NCI-H82 treated with DMSO at 0.1 percent for 48 hours (cell line): Measurements from ENCODE around the gene EXTL1.
A peak's percentile ranks its signal among the peaks of the same experiment; 100 is the strongest.

Experiments
- DNase-seq: peaks from one replicate; lab custom pipeline; 2025; ENCODE audit not compliant: unreplicated experiment; lab: John Stamatoyannopoulos, UW

Gene EXTL1

GRCh38 chr1:26023826-26024225, 2.3 kb downstream of the EXTL1 start:
- DNase-seq, result no peak

DNA sequence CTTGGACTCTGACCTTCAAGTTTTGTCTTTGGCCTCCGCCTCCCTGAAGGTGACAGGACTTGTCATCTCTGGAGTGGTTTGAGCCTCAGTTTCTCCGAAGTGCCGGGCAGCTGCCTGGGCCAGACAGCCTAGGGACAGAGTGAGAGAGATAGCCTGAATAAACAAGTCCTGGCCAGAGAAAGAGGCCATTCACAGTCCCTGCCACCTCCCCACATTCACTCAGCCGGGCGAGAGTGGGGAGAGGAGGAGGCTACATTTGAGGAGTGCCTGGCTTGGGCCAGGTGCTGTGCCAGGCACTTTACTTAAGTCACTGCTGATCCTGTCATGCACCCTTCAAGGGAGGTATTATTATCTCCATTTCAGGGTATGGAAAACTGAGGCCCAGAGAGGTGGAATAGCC, 3.5 kb downstream of the EXTL1 start:
- DNase-seq, result no peak

DNA sequence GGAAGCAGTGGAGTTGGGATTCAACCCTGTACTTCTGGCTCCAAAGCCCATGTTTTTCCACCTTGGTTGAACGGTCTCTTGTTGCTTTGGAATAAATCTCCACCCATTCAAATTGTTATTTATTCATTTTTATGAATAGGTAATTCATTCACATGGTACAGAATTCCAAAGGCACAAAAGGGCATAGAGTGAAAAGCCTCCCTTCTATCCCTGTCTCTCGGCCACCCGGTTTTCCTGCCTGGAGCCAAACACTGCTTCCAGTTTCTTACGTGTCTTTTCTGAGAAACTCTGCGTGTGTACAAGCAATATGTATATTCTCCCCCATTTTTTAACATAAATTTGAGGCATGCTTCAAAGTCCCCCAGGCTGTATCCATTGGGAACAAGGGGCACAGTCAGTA, 3.9 kb downstream of the EXTL1 start:
- DNase-seq, result no peak

DNA sequence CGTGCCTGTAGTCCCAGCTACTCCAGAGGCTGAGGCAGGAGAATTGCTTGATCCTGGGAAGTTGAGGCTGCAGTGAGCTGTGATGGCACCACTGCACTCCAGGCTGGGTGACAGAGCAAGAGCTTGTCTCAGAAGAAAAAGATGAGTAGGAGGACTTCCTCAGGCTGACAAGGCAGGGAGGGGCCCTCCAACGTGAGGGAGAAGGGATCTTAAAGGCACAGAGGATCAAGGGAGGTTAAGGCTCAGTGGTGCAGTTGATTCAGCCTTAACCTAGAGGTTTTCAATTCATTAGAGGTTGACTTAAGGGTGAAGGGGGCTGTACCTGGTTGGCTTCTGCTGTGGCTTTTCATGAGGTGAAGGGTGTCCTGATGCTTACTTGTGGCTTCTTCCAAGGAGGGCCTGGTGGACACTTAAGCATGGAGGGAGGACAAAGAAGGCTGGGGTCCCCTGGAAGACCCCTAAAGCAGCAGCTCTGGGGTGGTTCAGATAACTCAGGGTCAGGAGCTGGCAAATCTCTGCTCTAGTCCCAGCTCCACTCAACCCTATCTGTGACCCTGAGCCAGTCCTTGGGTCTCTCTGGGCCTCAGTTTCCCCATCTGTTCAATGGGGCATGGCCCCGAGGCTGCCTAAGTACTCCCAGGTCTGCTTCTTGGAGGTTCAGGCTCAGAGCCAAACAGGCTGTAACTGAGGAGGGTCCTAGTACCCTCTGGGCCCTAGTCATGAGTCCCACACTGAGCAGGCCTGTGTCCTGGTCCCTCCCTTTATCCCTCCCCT, 6.3 kb downstream of the EXTL1 start:
- DNase-seq, result no peak

DNA sequence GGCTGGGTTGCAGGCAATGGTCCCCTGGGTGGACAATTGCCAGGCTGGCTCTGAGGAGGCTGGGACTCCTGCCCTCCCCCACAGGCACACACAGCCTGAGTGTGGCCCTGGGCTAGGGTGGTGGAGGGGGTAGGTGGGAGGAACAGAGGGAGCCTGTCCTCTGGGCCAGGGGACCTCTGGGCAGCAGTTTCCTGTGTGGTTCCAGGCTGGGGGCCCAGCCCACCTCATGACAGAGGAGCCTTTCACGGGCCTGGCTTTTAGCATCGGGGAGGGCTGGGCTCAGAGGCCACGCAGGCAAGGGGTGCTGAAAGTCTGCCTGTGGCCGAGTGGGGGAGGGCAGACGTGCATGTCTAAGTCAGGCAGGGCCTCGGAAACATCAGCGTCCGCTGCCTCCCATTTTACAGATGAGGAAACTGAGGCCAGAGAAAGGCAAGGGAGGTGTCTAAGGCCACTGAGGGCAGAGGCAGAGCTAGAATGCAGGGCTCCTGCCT, 7.0 kb downstream of the EXTL1 start:
- DNase-seq, result no peak

GRCh38 chr1:26029054-26029863, 7.7 kb downstream of the EXTL1 start:
- DNase-seq, result no peak

DNA sequence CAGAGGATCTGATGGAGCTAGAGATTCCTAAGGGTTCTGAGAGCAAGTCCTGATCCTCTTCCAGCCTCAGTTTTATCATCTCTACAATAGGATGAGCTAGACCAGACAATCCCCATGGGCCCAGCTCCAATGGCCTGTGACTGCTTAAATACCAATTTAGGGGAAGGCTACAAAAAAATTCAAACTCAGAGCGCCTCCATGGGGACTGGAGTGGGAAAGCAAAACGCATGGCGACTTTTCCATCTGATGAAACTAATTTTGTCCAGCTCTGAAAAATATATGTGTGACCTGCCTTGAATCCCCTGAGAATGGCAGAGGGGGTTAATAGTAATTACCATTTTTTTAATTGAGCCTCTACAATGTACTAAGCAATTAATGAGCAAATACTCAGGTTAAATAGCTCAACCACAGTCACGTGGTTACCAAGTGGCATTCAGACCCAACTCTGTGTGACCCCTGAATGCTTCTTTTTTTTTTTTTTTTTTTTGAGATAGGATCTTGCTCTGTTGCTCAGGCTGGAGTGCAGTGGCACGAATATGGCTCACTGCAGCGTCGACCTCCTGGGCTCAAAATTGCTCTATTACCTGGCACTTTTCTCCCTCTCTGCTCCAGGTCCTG, 8.4 kb downstream of the EXTL1 start:
- no peak for DNase-seq

DNA sequence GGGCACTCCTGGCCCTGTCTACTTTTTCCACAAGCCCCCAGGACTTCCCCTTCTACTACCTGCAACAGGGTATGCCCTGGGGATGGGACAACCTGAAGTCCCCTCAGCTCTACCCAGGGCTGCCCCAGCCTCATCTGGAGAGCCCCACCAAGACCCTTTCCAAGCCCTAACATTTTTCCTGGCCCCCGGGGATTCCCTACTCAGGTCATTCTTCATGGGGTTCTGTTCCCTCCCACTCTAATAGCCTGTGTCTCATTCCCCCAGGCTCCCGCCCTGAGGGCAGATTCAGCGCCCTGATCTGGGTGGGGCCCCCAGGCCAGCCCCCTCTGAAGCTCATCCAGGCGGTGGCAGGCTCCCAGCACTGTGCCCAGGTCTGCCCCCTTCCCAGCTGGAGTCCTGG, 9.6 kb downstream of the EXTL1 start:
- no peak for DNase-seq

GRCh38 chr1:26031611-26032220, 10.1 kb downstream of the EXTL1 start:
- DNase-seq, result no peak

- DNase-seq, result no peak
Measured at GRCh38 chr1:26032656-26033357, 11.2 kb downstream of the EXTL1 start.

- peak; percentile 24 for DNase-seq
Measured at GRCh38 chr1:26034504-26035202, 13.1 kb downstream of the EXTL1 start.

DNA sequence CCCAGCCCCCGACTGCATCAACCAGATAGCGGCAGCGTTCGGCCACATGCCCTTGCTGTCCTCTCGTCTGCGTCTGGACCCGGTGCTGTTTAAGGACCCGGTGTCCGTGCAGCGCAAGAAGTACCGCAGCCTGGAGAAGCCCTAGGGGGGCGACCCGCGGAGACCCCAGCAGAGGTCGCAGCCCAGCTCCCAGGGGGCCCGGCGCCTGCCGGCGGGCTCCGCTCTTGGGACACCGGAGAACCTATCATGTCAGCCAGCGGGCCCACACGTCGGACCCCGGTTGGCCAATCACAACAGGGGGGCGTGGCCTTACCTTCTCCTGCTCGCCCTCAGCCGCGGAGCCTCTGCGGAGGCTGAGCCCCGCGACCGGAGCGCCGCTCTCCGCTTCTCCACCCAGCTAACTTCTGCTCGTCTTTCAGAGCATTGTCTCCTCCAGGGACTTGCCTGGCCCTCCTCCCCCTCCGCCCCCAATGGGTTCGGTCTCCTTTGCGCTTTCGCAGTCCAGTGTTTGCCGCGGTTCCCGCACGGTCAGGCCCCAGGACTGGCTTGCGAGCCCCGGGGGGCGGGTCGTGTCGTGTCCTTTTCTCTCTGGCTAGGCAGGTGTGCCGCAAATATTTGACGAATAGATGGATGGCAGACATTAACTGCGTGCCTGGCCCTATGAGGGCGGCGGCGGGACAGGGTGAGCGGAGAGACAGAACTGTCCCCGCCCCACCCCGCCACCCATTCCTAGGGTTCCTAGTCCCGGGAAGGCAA, 13.8 kb downstream of the EXTL1 start:
- DNase-seq, result peak; percentile 86

- peak; percentile 39 for DNase-seq
Measured at GRCh38 chr1:26035959-26036755, 14.6 kb downstream of the EXTL1 start.

- no peak for DNase-seq
Measured at GRCh38 chr1:26036756-26037281, 15.2 kb downstream of the EXTL1 start.

GRCh38 chr1:26037904-26038303, 16.3 kb downstream of the EXTL1 start:
- no peak for DNase-seq

DNA sequence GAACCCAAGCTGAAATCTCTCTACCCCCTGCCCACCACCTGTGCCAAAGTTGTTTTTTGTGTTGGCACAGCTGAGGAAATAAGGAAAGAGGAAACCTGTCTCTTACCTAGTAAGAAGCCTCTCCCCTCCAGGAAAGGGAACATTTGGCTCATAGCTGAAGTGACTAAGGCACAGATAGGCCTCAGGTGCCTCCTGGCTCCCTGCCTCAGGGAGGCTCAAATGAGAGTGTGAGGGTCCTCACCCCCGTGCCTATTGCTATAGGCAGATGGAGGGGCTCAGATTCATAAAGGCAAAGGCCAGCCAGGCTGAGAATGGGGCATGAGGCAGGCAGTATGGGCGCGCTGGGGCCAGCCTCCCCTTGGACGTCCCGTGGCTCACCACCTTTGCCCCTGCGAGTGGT, 16.9 kb downstream of the EXTL1 start:
- no peak for DNase-seq

- no peak for DNase-seq
Measured at GRCh38 chr1:26038904-26039303, 17.3 kb downstream of the EXTL1 start.

- no peak for DNase-seq
Measured at GRCh38 chr1:26041401-26041800, 19.8 kb downstream of the EXTL1 start.
